Measurements from ENCODE around the gene RELCH.

GRCh38 chr18:62289047-62289446, 102.0 kb downstream of the RELCH start:
- TF ChIP-seq PAX8 (IDR thresholded peaks at IDR 0.05) (no peak), CHD1 (IDR thresholded peaks at IDR 0.05; ENCODE audit: low read depth, low read length) (no peak), REST (IDR thresholded peaks at IDR 0.05; ENCODE audit: low read depth, low read length) (no peak), TCF12 (IDR thresholded peaks at IDR 0.05; ENCODE audit: low read depth, low read length) (no peak), BCL11A (IDR thresholded peaks at IDR 0.05; ENCODE audit: low read depth, low read length) (no peak), CTCF (IDR thresholded peaks at IDR 0.05 in 2 of 3, conservative IDR thresholded peaks at IDR 0.05 in 1 of 3; ENCODE audit: control insufficient read depth in 2 of 3, extremely low read depth in 1 of 3, insufficient read depth in 1 of 3, low read depth in 3 of 3, low read length in 3 of 3) (no peak)
